ENCODE measurements around the gene C20orf141.
"Not testable (repeated sequence)": the region's sequence is repeated elsewhere in the genome, so short reads cannot be mapped to it uniquely, and the experiment has no call there.

C20orf141 gene

GRCh38 chr20:2820896-2821869 lies 6.4 kb downstream of the C20orf141 start:
- DNase-seq: no peak

- no peak for DNase-seq
Measured at GRCh38 chr20:2822073-2822472, 7.3 kb downstream of the C20orf141 start.

GRCh38 chr20:2825761-2826160 lies 11.0 kb downstream of the C20orf141 start:
- no peak for DNase-seq

GRCh38 chr20:2826655-2827054 lies 11.9 kb downstream of the C20orf141 start:
- no peak for DNase-seq

- DNase-seq: peak; percentile 27
Measured at GRCh38 chr20:2829376-2829775, 14.6 kb downstream of the C20orf141 start.

- DNase-seq: not testable (repeated sequence)
Measured at GRCh38 chr20:2831206-2831605, 16.4 kb downstream of the C20orf141 start.

GRCh38 chr20:2833761-2834160 lies 19.0 kb downstream of the C20orf141 start:
- no peak for DNase-seq

GRCh38 chr20:2834401-2835110 lies 19.8 kb downstream of the C20orf141 start:
- peak; percentile 2 for DNase-seq

- DNase-seq: peak; percentile 39
Measured at GRCh38 chr20:2835331-2835796, 20.6 kb downstream of the C20orf141 start.

- DNase-seq: no peak
Measured at GRCh38 chr20:2836035-2836434, 21.2 kb downstream of the C20orf141 start.

GRCh38 chr20:2837221-2837960 lies 22.6 kb downstream of the C20orf141 start:
- DNase-seq: peak; percentile 30

- DNase-seq: peak; percentile 54
Measured at GRCh38 chr20:2838170-2838797, 23.5 kb downstream of the C20orf141 start.

- DNase-seq: peak; percentile 45
Measured at GRCh38 chr20:2838847-2839671, 24.3 kb downstream of the C20orf141 start.

GRCh38 chr20:2839732-2840137 lies 24.9 kb downstream of the C20orf141 start:
- no peak for DNase-seq

- DNase-seq: peak; percentile 97
Measured at GRCh38 chr20:2840138-2840966, 25.6 kb downstream of the C20orf141 start, which contains the start of the genes PCED1A and VPS16. PCED1A (minus strand) TSS chr20:2840655; CDS start chr20:2839912, 743 bp downstream. VPS16 (plus strand) TSS chr20:2840745; CDS start chr20:2840775, 30 bp downstream.

- DNase-seq: peak; percentile 79
Measured at GRCh38 chr20:2840967-2841531, 26.3 kb downstream of the C20orf141 start.

GRCh38 chr20:2845607-2846006 lies 30.8 kb downstream of the C20orf141 start:
- no peak for DNase-seq

- no peak for DNase-seq
Measured at GRCh38 chr20:2846698-2847097, 31.9 kb downstream of the C20orf141 start.

- DNase-seq: no peak
Measured at GRCh38 chr20:2847802-2848201, 33.0 kb downstream of the C20orf141 start.

- peak; percentile 9 for DNase-seq
Measured at GRCh38 chr20:2849529-2849928, 34.7 kb downstream of the C20orf141 start.

Measured in activated effector memory CD4-positive, alpha-beta T cell treated with anti-CD3 and anti-CD28 coated beads, Interleukin-2, amount 50 U/mL, for 16 hours (primary cell).